GM21515 (cell line): ENCODE data around the gene MORC4.

ENCODE experiments used
- ATAC-seq: cut with Tn5 transposase; IDR thresholded peaks from one replicate; pipeline ENCODE4 v1.9.1; 2021; ENCODE audit not compliant: unreplicated experiment

MORC4 gene

GRCh38 chrX:106912864-106913263 is 87.1 kb downstream of the MORC4 start:
- ATAC-seq, result no peak

- ATAC-seq, result no peak
These were observed 93.7 kb downstream of the MORC4 start for GRCh38 chrX:106906361-106906760.

GRCh38 chrX:106905064-106905708 is 94.8 kb downstream of the MORC4 start:
- ATAC-seq, result no peak

- ATAC-seq, result no peak
These were observed 96.0 kb downstream of the MORC4 start for GRCh38 chrX:106903856-106904528.

- no peak for ATAC-seq
These were observed 96.7 kb downstream of the MORC4 start, which contains the start of gene RIPPLY1 for GRCh38 chrX:106903291-106903824. TSS of gene RIPPLY1 (minus strand) at chrX:106903341. CDS start at chrX:106903287, 54 bp downstream.

- ATAC-seq, result no peak
These were observed 97.3 kb downstream of the MORC4 start for GRCh38 chrX:106902684-106903083.

- no peak for ATAC-seq
These were observed 98.2 kb downstream of the MORC4 start for GRCh38 chrX:106901781-106902219.

- no peak for ATAC-seq
These were observed 98.7 kb downstream of the MORC4 start for GRCh38 chrX:106901341-106901740.

- ATAC-seq, result no peak
These were observed 100.2 kb downstream of the MORC4 start for GRCh38 chrX:106899841-106900240.

- ATAC-seq, result no peak
These were observed 100.7 kb downstream of the MORC4 start for GRCh38 chrX:106899276-106899675.

GRCh38 chrX:106898462-106898861 is 101.5 kb downstream of the MORC4 start:
- ATAC-seq, result no peak

GRCh38 chrX:106897259-106897658 is 102.8 kb downstream of the MORC4 start:
- ATAC-seq, result no peak

- no peak for ATAC-seq
These were observed 105.0 kb downstream of the MORC4 start for GRCh38 chrX:106894978-106895452.

- no peak for ATAC-seq
These were observed 105.6 kb downstream of the MORC4 start for GRCh38 chrX:106894392-106894909.

GRCh38 chrX:106891762-106892460 is 108.1 kb downstream of the MORC4 start:
- no peak for ATAC-seq
